K562 (cell line): ENCODE results near the gene ZNF74. TPM values are rescaled to one million over a fixed set of nuclear protein-coding genes. Genes with fewer than 3 reads are reported as not detected.

Source experiments
- BMI1 ChIP-seq: fragments of 150-350 bp; IDR thresholded peaks from 2 replicates; pipeline ENCODE4 v1.6.1; 2014; ENCODE audit warnings: low read length
- EP300 ChIP-seq: IDR thresholded peaks from 2 replicates; pipeline ENCODE4 v1.6.1; 2012; ENCODE audit warnings: low read length, improper control_type of control experiment
- KAT2B ChIP-seq: IDR thresholded peaks from one replicate; pipeline ENCODE4 v1.6.1; 2012; ENCODE audit warnings: low read depth, mild to moderate bottlenecking, control low read depth, inconsistent platforms, low read length, moderate library complexity
- KAT7 ChIP-seq: sonication (generic); formaldehyde crosslinking; IDR thresholded peaks from 2 replicates; pipeline ENCODE4 v1.8.0; 2022; ENCODE audit warnings: missing genetic modification reagents, mild to moderate bottlenecking, borderline replicate concordance
- MCM7 ChIP-seq, 2 experiments: fragments of 450-650 bp; IDR thresholded peaks; 2 replicates each; pipeline ENCODE4 v1.6.1; 2016 to 2018
- NR4A1 ChIP-seq, 2 experiments: fragments of 250-450 bp in 1 of 2; fragments of 450-650 bp in 1 of 2; sonication (Bioruptor Pico) in 1 of 2; IDR thresholded peaks; 2 replicates each; pipeline versions ENCODE4 v1.4.0 to v1.6.1; 2016 to 2020; ENCODE audit warnings: mild to moderate bottlenecking in 2 of 2, missing compliant biosample characterization in 1 of 2, missing genetic modification characterization in 1 of 2, moderate library complexity in 1 of 2
- PTBP1 ChIP-seq: fragments of 200-400 bp; formaldehyde crosslinking; IDR thresholded peaks from 2 replicates; pipeline ENCODE4 v1.6.1; 2017; ENCODE audit warnings: low read depth, low read length
- PYGO2 ChIP-seq: fragments of 450-650 bp; IDR thresholded peaks from 2 replicates; pipeline ENCODE4 v1.6.1; 2016; ENCODE audit warnings: mild to moderate bottlenecking, missing genetic modification characterization, moderate library complexity, missing compliant biosample characterization
- ZC3H4 ChIP-seq: sonication (generic); formaldehyde crosslinking; IDR thresholded peaks from 2 replicates; pipeline ENCODE4 v1.9.0; 2021; ENCODE audit warnings: missing genetic modification reagents, borderline replicate concordance
- ZNF282 ChIP-seq: sonication (generic); formaldehyde crosslinking; IDR thresholded peaks from 2 replicates; pipeline ENCODE4 v1.8.1; 2023; ENCODE audit warnings: missing genetic modification reagents
- ZNF696 ChIP-seq: fragments of 250-450 bp; sonication (Bioruptor Pico); conservative IDR thresholded peaks from 2 replicates; pipeline ENCODE4 v1.4.0; 2020; ENCODE audit warnings: mild to moderate bottlenecking, moderate library complexity
- ZNF717 ChIP-seq: fragments of 250-450 bp; sonication (Bioruptor Pico); IDR thresholded peaks from 2 replicates; pipeline ENCODE4 v1.5.0; 2021
- polyA plus RNA-seq, 8 experiments: library from polyadenylated mRNA; depleted of rRNA in 4 of 8; stranded (reverse) in 5 of 8; unstranded in 3 of 8; fragments of >200 nt; fragmentation: Nextera tagmentation in 2 of 8; fragmentation: Illumina TruSeq in 1 of 8; extraction: Ambion mirVana in 2 of 8; extraction: Trizol in 1 of 8; gene quantifications; 2 replicates each; pipeline versions ENCODE4 v1.2.1 to v1.2.3, GENCODE V29; 2011 to 2014; ENCODE audit warnings: inconsistent platforms in 1 of 8, missing spikeins in 1 of 8
- total RNA-seq, 7 experiments: library from RNA; depleted of rRNA in 6 of 7; stranded (reverse); fragments of >200 nt in 6 of 7; fragmentation: Illumina TruSeq in 2 of 7; extraction: Trizol in 2 of 7; gene quantifications; 2 replicates each; pipeline versions ENCODE4 v1.2.1 to v1.2.3, GENCODE V29; 2011 to 2021; ENCODE audit warnings: low replicate concordance in 1 of 7
- TF ChIP-seq, protein P1 (sequence below): sonication (generic); formaldehyde crosslinking; IDR thresholded peaks from 2 replicates; pipeline ENCODE4 v1.8.0; 2022; ENCODE audit warnings: mild to moderate bottlenecking, missing genetic modification reagents
- TF ChIP-seq, protein P2 (sequence below): sonication (generic); formaldehyde crosslinking; IDR thresholded peaks from 2 replicates; pipeline ENCODE4 v1.8.0; 2023; ENCODE audit warnings: mild to moderate bottlenecking, missing genetic modification reagents
- TF ChIP-seq, protein P3 (sequence below): sonication (generic); formaldehyde crosslinking; IDR thresholded peaks from 2 replicates; pipeline ENCODE4 v1.9.0; 2022; ENCODE audit warnings: mild to moderate bottlenecking, missing genetic modification reagents
- TF ChIP-seq, protein P4 (sequence below), 3 experiments: IDR thresholded peaks in 2 of 3; conservative IDR thresholded peaks in 1 of 3; 2 replicates each; pipeline ENCODE4 v1.5.1; 2011 to 2012; ENCODE audit warnings: low read length in 3 of 3, mild to moderate bottlenecking in 3 of 3, control low read depth in 2 of 3, improper control_type of control experiment in 1 of 3, inconsistent platforms in 1 of 3, low read depth in 1 of 3, mixed read lengths in 1 of 3, moderate library complexity in 1 of 3; ENCODE audit not compliant: insufficient read depth in 2 of 3

The ZNF74 gene
- total and polyA plus RNA-seq, 9 of the 15 experiments (the other 6 are each of a cell fraction or from before 2014, with no cell fraction given): 2.4 to 53.5 (median 31.5) TPM

DNA sequence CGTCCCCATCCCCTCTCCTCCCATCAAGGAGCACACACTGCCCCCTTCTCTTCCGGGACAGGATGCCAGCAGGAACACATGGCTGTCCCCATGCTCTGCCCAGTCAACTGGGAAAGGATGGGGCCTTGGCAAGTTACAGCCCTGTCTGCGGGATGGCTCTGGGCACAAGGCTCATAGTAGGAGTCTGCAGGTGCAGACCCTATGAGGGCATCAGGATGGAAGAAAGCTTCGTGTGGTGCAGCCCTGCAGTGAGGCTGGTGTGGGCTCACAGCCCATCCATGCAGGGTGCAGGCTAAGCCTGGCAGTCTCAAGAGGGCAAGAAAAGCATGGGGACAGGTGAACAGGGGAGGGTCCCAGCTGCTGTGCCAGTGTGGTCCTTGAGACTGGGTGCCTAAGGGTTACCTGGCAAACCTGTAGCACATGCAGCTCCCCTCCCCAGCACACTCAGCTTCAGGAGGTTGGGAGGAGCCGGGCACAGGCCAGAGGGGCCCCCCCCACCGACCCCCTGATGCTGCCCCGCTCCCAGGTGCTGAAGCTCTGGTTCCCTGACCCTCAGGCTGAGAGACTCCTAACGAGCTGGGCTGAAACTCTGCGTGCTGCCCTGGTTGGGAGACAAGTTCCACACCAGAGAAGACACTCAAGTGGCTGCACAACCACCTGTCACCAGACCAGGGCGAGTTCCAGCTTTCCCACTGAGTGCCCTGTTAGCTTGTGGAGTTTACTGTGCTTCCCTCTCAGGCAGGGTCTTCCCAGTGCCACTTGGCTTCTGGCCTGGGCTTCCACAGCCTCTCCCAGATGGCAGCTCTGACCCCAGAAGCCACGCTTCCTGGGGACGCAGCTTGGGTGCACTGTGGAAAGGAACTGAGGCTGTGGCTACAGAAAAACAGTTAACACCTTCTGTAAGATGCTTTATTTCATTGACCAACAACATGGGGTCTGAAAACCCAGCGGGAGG lies 47.0 kb downstream of the ZNF74 start (continued):
- 0 out of 2 replicates have a peak, but pooled peaks have one; percentile 15 for TF ChIP-seq PTBP1
- TF ChIP-seq, protein P1, sequence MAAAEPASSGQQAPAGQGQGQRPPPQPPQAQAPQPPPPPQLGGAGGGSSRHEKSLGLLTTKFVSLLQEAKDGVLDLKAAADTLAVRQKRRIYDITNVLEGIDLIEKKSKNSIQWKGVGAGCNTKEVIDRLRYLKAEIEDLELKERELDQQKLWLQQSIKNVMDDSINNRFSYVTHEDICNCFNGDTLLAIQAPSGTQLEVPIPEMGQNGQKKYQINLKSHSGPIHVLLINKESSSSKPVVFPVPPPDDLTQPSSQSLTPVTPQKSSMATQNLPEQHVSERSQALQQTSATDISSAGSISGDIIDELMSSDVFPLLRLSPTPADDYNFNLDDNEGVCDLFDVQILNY: peak; percentile 40; the same call in 1 of the 2 replicates
- no peak for TF ChIP-seq KAT2B
- TF ChIP-seq MCM7 (IDR thresholded peaks at IDR 0.05): no peak
- TF ChIP-seq, protein P2, sequence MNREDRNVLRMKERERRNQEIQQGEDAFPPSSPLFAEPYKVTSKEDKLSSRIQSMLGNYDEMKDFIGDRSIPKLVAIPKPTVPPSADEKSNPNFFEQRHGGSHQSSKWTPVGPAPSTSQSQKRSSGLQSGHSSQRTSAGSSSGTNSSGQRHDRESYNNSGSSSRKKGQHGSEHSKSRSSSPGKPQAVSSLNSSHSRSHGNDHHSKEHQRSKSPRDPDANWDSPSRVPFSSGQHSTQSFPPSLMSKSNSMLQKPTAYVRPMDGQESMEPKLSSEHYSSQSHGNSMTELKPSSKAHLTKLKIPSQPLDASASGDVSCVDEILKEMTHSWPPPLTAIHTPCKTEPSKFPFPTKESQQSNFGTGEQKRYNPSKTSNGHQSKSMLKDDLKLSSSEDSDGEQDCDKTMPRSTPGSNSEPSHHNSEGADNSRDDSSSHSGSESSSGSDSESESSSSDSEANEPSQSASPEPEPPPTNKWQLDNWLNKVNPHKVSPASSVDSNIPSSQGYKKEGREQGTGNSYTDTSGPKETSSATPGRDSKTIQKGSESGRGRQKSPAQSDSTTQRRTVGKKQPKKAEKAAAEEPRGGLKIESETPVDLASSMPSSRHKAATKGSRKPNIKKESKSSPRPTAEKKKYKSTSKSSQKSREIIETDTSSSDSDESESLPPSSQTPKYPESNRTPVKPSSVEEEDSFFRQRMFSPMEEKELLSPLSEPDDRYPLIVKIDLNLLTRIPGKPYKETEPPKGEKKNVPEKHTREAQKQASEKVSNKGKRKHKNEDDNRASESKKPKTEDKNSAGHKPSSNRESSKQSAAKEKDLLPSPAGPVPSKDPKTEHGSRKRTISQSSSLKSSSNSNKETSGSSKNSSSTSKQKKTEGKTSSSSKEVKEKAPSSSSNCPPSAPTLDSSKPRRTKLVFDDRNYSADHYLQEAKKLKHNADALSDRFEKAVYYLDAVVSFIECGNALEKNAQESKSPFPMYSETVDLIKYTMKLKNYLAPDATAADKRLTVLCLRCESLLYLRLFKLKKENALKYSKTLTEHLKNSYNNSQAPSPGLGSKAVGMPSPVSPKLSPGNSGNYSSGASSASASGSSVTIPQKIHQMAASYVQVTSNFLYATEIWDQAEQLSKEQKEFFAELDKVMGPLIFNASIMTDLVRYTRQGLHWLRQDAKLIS: peak; percentile 77; the same call in 1 of the 2 replicates
- TF ChIP-seq, protein P3, sequence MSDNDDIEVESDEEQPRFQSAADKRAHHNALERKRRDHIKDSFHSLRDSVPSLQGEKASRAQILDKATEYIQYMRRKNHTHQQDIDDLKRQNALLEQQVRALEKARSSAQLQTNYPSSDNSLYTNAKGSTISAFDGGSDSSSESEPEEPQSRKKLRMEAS (CRISPR knock-in tag): peak; percentile 13; the same call in 1 of the 2 replicates
- TF ChIP-seq ZNF717 (CRISPR knock-in tag): peak; percentile 61; the same call in 1 of the 2 replicates
- TF ChIP-seq BMI1: no peak
- 0 out of 2 replicates have a peak, but pooled peaks have one; percentile 22 for TF ChIP-seq ZNF282 (CRISPR knock-in tag)
- no peak for TF ChIP-seq EP300
- TF ChIP-seq KAT7: peak; percentile 58; the same call in 1 of the 2 replicates
- 0 out of 2 replicates have a peak, but pooled peaks have one; percentile 10 for TF ChIP-seq NR4A1 (CRISPR knock-in tag; IDR thresholded peaks at IDR 0.05)
- no peak for TF ChIP-seq NR4A1 (tag; IDR thresholded peaks at IDR 0.05)
- peak; percentile 42 for TF ChIP-seq ZC3H4 (CRISPR knock-in tag)
- TF ChIP-seq PYGO2: no peak
- no peak for TF ChIP-seq ZNF696 (CRISPR knock-in tag)
- TF ChIP-seq, protein P4, sequence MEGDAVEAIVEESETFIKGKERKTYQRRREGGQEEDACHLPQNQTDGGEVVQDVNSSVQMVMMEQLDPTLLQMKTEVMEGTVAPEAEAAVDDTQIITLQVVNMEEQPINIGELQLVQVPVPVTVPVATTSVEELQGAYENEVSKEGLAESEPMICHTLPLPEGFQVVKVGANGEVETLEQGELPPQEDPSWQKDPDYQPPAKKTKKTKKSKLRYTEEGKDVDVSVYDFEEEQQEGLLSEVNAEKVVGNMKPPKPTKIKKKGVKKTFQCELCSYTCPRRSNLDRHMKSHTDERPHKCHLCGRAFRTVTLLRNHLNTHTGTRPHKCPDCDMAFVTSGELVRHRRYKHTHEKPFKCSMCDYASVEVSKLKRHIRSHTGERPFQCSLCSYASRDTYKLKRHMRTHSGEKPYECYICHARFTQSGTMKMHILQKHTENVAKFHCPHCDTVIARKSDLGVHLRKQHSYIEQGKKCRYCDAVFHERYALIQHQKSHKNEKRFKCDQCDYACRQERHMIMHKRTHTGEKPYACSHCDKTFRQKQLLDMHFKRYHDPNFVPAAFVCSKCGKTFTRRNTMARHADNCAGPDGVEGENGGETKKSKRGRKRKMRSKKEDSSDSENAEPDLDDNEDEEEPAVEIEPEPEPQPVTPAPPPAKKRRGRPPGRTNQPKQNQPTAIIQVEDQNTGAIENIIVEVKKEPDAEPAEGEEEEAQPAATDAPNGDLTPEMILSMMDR (IDR thresholded peaks at IDR 0.05 in 2 of 3, conservative IDR thresholded peaks at IDR 0.05 in 1 of 3; ENCODE audit: insufficient read depth in 2 of 3, low read depth in 1 of 3, low read length in 3 of 3): peak in 1 of 3 experiments; percentile 0; a peak in 1 of 6 replicates
